ENCODE results near the gene VMP1. TPM values are rescaled to one million over a fixed set of nuclear protein-coding genes. Genes with fewer than 3 reads are reported as not detected.

Gene VMP1
- polyA plus RNA-seq, 1 donor = 111 TPM

- no peak for DNase-seq
Observed at GRCh38 chr17:59702304-59702703, 5.2 kb upstream of the VMP1 start.

- DNase-seq = no peak
Observed at GRCh38 chr17:59707971-59708430, 547 bp downstream of the VMP1 start.

DNA sequence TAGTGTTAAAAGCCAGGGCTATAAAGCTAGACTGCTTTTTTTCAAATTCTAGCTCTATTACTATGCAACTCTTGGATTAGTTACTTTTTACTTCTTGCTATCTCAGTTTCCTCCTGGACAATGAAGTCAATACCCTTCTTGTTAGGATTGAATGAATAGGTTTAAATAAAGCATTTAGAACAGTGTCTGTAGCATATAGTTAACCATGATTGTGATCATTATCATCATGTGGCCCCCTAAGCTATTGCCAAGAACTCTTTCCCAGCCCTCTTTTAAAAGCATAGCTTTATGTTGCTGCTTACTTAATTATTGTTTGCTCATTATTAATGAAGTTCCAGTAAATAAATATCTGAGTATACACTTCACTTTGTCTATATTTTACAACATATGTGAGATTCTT is 4.5 kb downstream of the VMP1 start:
- DNase-seq = no peak

DNA sequence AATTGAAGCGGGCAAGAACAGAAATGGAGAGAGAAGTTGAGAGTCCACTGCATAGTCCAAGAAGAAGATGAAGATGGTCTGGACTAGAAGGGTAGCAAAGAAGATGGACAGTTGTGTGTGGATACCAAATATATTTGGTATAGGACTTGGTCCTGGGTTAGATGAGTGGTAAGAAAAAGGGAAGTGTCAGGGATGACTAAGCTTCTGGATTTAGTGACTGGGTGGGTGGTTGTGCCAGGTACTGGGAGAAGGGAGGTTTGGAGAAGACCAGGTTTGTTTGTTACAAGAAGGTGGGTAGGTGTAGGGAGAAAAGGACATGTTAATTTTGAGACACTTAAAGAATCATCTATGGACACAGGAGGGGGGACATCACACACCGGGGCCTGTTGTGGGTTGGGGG is 5.4 kb downstream of the VMP1 start:
- DNase-seq = no peak

- no peak for DNase-seq
Observed at GRCh38 chr17:59714255-59714654, 6.8 kb downstream of the VMP1 start.

- DNase-seq = no peak
Observed at GRCh38 chr17:59716427-59716826, 9.0 kb downstream of the VMP1 start.

- DNase-seq = no peak
Observed at GRCh38 chr17:59719526-59719925, 12.1 kb downstream of the VMP1 start.

- DNase-seq = no peak
Observed at GRCh38 chr17:59722623-59723022, 15.2 kb downstream of the VMP1 start.

DNA sequence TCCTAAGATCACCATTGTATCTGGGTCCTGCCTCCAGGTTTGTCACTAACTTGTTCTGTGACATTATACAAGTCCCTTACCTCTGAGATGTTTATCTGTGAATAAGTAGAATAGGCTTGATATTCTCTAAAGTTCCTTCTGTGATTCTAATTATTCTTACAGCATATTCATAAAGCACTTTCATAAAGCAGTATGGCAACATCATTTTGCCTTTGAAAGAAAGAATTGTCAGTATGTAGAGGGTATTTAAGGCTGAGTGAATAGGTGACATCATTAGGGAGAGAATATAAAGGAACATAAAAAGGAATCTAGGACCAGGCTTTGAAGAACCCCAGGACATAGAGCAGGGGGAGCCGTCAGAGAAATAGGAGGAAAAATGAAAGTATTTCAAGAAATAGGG is 15.6 kb downstream of the VMP1 start:
- no peak for DNase-seq

DNA sequence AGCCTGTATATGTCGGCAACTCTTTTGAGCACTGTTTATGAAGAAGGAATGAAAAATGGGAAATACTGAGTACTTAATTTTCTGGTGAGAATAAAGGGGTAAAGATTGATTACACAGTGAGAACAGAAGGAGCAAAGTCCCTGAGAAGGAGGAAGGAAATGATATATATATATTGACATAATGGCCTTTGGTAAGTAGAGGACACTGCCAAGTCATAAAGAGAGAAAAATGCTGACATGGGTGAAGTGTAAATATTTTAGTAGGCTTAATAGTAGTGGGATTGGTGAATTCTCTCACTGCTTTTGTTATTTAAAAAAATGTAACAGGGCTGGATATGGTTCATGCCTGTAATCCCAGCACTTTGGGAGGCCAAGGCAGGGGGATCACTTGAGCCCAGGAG is 16.2 kb downstream of the VMP1 start:
- no peak for DNase-seq

GRCh38 chr17:59725691-59726090 is 18.2 kb downstream of the VMP1 start:
- no peak for DNase-seq

DNA sequence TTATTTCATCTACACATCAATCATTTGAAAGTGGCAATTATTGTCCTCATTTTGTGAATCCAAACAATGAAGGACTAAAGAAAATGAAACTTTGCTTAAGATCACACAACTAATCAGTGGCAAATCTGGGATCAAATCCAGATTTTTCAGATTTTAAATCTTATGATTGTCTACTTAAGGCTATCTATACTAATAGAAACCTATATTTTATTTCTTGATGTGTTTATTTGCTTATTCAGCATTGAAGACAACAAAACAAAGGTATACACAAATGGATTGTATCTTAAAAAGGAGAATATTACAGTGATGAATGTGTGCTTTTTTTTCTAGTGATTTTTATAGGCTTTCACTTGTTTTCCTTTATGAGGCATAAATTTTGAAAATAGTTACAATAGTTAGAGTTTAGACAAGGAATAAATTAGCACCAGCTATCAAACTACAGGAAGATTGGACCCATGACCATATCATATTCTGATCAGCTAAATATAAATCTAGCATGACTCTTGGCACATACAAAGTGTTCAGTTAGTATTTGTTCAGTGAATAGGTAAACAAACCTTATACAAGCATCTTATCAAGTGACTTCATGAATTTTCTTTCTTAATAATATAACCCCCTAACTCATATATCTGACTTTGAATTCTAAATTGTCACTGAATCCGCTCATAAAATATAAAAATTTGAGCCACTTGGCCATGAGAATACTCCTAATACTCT is 20.5 kb downstream of the VMP1 start:
- DNase-seq = no peak

DNA sequence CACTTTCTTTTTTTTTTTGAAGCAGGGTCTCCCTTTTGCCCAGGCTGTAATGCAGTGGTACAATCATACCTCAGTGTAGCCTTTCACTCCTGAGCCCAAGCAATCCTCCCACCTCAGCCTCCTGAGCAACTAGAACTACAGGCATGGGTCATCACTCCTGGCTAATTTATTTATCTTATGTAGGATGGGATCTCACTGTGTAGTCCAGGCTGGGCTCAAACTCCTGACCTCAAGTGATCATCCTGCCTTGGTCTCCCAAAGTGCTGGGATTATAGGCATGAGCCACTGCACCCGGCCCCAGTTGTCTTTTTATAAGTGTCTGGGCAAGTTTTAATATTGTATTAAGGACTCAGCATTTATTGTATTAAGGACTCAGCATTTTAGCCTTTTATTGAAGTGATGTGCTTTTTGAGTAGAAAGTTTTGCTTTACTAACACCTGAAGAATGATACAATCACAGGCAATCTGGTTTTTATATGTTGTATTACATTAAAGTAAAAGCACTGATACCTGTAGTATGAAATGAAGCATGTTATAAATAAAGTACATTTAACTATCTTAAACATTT is 22.9 kb downstream of the VMP1 start:
- DNase-seq = no peak

DNA sequence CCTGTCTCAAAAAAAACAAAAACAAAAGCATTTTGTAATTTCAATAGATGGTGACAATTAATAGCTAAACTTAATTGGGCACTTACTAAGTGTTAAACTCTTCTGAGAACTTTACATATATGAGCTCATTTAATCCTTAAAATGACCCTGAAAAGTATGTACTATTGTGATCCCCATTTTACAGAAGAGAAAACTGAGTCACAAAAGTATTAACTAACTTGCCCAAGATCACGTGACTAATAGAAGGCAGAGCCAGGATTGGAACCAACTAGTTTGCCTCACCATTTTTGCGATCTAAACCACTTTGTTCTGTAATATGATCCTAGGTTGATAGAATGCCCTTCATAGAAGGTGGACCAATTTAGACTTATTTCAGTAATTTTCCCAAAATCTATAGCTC is 26.2 kb downstream of the VMP1 start:
- DNase-seq = no peak

DNA sequence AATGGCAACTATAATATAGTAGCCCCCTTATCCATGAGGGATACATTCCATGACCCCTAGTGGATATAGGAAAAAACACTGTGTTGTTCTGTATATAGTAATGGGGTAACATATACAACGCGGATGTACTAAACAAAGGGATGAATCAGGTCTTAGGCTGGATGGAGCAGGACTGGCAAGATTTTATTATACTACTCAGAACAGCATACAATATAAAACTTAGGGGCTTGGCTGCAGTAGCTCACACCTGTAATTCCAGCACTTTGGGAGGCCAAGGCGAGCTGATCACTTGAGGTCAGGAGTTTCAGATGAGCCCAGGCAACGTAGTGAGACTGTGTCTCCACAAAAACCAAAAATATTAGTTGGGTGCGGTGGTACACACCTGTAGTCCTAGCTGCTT is 26.8 kb downstream of the VMP1 start:
- no peak for DNase-seq

DNA sequence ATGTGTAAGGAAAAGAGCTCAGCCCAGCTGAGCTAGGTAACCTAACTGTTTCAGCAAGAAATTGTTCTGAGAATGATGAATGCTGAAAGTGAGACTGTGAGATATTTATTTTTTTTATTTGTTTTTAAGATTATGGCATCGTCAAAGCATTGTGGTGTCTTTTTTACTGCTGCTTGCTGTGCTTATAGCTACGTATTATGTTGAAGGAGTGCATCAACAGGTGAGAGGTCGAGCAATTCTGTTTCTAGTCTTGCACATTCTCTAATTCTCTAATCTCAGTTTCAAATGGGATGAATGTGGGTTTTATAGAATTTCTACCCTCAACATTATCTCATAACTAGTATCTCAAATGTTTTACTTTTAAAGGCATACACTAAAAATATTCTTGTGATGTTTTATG is 29.9 kb downstream of the VMP1 start:
- no peak for DNase-seq

DNA sequence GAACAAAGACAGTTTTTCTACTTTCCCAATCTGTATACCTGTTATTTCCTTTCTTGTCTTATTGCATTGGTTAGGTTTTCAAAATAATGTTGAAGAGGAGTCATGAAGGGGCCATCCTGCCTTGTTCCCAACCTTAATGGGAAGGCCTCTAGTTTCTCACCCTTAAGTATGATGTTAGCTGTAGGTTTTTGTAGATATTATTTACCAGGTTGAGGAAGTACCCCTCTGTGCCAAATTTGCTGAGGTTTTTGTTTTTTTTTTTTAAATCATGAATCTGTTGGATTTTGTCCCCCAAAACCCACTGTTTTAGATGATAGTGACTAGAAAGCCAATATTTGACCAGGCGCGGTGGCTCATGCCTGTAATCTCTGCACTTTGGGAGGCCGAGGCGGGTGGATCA is 36.4 kb downstream of the VMP1 start:
- no peak for DNase-seq

- DNase-seq = no peak
Observed at GRCh38 chr17:59745040-59745439, 37.6 kb downstream of the VMP1 start.

DNA sequence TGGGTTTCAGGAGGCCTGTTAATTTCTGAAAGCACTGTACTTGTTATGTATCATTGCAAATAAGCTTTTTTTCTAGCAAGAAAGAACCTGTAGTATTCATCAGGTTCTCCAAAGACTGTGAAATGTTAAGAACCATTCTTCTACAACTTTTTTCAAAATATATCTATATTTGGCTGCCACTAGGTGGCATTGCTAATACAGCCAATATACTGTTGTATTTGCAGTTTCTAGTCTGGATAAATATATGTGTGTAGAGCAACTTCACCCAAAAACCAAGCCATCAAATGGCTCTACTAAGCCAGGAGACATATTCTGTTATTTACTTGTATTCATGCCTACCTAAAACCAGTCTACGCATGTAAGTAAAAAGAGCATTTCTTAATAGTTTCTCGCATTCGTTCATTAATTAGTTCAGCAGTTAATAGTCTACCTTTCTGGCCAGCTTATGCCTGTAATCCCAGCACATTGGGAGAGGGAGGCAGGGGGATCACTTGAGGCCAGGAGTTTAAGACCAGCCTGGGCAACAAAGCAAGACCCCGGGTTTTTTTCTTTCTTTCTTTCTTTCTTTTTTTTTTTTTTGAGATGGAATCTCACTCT is 39.5 kb downstream of the VMP1 start:
- peak; percentile 25 for DNase-seq

DNA sequence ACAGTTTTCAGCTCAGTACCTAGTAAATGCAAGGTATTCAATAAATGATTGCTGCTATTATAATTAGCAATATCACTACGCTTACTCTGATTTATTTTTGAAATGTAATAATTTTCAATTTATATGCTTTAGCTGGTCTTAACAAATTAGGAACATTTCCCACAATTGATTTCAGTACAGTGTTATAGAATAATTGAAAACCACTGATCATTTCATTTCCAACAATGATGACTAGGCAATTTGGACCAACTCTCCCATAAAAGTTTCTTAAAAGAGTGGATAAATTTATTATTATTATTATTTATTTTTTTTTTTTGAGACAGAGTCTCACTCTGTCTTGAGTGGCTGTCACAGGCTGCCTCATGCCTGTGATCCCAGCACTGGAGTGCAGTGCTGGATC is 41.1 kb downstream of the VMP1 start:
- DNase-seq = no peak

DNA sequence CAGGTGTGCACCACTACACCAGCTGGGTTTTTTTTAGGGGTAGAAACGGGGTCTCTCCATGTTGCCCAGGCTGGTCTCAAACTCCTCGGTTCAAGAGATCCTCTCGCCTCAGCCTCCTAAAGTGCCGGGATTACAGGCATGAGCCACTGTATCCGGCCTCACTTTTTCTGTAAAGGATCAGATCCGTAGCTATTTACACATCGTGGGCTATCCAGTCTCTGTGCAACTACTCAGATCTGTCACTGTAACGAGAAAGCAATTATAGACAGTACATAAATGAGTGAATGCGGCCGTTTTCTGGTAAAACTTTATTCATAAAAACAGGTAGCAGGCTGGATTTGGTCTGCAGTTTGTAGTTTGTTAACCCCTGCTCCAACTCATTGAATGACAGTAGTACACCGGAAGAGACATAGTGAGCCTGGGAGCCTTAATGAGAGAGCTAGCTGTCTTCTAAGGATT is 44.5 kb downstream of the VMP1 start:
- DNase-seq = no peak

DNA sequence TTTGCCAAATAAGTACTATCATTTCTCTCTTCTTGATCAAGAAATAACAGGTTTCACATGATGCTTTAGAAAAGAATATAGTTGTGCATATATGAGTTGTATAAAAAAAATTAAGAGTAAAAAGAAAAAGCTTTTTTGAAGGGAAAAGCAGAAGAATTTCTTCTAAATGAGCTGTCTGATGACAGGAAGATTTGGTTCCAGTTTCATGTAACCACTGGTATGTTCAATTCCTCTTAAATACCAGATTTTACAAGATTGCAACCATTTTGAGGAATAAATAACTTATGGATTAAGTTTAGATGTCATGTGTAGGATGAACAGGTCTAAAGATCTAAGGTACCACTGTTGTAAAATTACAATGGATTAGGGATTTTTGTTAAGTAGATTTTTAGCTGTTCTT is 45.0 kb downstream of the VMP1 start:
- no peak for DNase-seq

- DNase-seq = no peak
Observed at GRCh38 chr17:59752922-59753321, 45.5 kb downstream of the VMP1 start.

Data from left kidney (tissue), 2 donors.